ENCODE results near the gene UGT2B10. TPM values are rescaled to one million over a fixed set of nuclear protein-coding genes. Genes with fewer than 3 reads are reported as not detected.

UGT2B10 gene
- polyA plus RNA-seq, 1 donor, result not detected

DNA sequence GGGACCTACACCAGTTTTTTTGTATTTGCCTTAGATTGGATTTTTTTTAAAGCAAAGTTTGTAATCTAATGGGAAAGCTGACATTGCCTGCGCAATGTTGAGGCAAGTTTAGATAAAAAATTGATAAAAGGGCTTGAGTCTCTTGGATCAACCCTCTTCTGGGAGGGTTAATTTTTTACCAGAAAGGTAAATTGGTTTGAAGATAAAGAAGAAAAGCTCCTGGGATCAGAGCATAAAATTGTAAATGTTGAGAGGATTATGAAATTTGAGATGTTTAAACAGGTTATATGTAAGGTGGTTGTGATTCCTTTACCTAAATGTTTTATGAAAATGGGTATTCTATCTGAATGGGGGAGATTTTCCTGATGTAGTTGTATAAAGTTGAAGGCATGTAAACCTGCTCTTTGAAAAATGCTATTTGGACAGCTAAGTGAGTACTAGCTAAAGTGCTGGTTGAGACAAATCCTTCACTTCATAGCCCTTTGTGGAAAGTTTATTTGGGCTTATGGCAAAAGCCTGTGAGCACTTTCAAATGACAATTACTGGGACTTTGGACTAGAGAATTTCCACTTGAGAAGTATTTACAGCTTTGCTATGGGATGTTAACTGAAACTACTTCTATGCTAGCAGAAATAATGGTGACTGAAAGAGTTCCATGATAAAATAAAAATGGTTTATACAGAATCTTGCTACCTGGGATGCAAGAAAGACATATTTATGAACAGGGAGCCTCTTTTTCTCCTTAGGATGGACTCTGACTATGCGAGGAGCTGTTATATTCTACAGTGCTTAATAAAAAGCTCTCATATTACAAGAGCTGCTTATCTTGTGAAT is 56.2 kb downstream of the UGT2B10 start:
- no peak for DNase-seq

DNA sequence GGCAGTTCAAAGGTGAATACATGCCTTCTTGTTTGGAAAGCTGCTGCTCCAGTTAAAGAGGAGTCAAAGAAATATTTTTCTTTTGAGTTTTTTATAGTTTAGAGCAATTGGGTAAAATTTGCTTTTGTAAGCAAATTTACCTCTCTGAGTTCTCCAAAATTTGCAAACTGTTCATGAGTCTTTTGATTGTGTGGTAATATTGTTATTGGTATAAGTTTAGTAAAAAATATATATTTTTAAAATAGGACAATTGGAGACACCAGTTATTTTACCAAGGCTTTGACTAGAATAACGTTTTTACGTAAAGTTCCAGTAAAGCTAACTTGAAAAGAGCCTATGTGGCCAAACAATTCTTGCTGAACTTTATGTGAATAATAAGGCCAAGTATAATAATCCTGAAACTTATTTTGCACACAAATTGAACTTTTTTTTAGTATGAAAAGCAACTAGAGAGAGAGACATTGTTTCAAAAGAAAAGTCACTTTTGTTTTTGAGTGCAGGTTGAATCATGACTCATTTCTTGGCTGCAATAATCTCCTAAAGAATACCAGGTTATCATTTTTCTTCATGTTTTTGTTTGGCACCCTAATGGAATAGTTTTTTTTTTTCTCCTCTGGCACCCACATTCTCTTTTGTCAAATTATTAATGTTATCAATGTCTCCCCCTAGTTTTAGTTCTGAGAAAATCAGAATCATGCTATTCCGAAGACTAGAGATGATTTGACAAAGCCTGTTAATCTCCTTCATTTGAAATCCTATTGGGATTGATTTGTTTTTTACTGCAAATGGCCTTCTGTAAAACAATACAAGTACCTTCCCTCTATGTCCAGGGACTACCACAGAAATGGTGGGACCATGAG is 57.1 kb downstream of the UGT2B10 start:
- no peak for DNase-seq

DNA sequence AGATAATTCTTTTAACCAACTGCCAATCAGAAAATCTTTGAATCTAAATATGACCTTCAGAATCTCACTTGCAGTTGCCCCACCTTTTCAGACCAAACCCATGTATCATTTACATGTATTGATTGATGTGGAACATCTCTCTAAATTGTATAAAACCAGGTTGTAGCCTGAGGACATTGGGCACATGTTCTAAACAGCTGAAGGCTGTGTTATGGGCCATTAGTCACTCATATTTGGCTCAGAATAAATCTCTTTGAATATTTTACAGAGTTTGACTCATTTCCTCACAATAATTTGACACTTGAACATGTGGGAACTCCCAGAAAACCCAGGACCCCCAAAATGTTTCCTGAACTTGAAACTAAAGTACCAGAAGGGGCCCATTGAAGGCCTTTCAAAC is 58.7 kb downstream of the UGT2B10 start:
- no peak for DNase-seq

DNA sequence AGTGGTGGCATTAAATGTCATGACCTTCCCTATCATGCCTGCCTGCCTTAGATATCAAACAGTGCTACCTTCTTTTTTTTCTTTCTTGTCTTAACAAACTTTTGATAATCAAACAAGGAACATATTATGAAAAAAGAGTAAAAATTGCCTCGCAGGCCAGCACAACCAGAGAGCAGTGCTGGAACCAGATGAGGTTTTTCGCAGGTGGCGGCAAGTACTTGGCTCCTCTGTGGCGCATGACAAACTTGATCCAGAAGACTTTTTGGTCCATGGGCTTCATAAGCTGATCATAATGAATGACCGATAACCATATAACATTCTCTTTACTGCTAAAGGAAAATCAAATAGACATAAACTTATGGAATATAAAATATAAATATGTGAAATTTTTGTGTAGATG is 61.8 kb downstream of the UGT2B10 start:
- no peak for DNase-seq

DNA sequence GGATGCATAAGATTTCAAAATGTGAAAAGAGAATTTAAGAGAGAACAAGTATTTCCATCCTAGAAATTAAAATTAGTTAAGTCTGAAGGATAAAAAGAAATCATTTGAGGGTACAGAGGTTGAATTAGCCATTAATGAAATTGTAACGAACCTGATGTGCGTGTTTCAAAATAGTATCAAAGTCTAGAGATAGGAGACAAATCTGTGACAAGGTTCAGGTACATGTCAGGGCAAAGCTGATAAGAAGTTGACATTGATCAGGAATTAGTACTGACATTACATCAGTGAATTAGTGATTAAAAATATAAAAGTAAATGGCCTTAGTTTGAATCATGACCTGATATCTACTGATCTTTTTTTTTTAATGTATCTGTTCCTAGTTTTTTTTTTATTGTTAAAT is 62.3 kb downstream of the UGT2B10 start:
- no peak for DNase-seq

Other genes with a start within 250 kb of the UGT2B10 start
- not detected for gene UGT2B17, start 239.7 kb upstream of the UGT2B10 start, polyA plus RNA-seq (ENCODE audit: insufficient read length)
- gene UGT2B15, start 145.3 kb upstream of the UGT2B10 start, polyA plus RNA-seq (ENCODE audit: insufficient read length), result not detected
- not detected for gene UGT2A3, start 135.8 kb downstream of the UGT2B10 start, polyA plus RNA-seq (ENCODE audit: insufficient read length)

Measured in hindlimb muscle (tissue), 1 donor.